Hematopoietic multipotent progenitor cell treated with erythropoietin and hydrocortisone succinate and interleukin-3 and kit ligand, for 6 days (in vitro differentiated cells): ENCODE results near the gene LRRN4CL.
"Not testable (repeated sequence)": the region's sequence is repeated elsewhere in the genome, so short reads cannot be mapped to it uniquely, and the experiment has no call there.

ENCODE experiments used
- DNase-seq: peaks from one replicate; pipeline ENCODE4 v3.0.0-alpha.2; 2015

LRRN4CL gene

DNA sequence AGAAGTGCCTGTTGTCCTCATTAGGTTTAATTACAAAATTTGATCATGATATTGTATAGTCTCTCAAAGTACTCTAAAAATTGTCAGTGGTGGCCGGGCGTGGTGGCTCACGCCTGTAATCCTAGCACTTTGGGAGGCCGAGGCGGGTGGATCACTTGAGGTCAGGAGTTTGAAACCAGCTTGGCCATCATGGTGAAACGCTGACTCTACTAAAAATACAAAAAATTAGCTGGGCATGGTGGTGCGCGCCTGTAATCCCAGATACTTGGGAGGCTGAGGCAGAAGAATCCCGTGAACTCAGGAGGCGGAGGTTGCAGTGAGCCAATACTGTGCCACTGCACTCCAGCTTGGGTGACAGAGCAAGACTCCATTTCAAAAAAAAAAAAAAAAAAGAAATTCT lies 13.9 kb downstream of the LRRN4CL start:
- DNase-seq, result not testable (repeated sequence)

DNA sequence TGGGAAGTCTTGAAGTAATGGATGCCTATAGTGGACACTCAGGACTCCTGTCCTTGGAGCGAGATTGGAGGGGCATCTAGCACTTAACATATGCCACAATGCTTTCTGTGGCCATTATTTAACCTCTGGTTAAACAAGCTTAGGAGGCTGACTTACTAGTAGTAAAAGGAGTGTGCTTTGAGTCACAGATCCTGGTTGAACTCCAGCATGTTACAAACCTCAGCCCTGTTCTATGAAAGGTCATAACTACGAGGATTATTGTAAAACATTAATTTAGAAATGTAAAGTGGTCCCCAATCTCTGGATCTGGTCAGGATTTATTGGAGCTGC lies 16.2 kb downstream of the LRRN4CL start:
- DNase-seq, result no peak

DNA sequence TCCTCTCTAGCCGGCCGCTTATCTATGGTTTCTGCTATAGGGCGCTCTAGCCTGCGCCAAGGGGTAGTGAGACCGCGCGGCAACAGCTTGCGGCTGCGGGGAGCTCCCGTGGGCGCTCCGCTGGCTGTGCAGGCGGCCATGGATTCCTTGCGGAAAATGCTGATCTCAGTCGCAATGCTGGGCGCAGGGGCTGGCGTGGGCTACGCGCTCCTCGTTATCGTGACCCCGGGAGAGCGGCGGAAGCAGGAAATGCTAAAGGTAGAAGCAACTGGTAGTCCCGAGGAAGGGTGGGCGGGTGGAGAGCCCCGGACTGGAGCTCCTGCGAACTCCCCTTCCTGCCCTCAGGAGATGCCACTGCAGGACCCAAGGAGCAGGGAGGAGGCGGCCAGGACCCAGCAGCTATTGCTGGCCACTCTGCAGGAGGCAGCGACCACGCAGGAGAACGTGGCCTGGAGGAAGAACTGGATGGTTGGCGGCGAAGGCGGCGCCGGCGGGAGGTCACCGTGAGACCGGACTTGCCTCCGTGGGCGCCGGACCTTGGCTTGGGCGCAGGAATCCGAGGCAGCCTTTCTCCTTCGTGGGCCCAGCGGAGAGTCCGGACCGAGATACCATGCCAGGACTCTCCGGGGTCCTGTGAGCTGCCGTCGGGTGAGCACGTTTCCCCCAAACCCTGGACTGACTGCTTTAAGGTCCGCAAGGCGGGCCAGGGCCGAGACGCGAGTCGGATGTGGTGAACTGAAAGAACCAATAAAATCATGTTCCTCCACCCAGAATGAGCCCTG lies 17.5 kb downstream of the LRRN4CL start, which contains the start of the genes LBHD1 and UQCC3:
Gene LBHD1, minus strand, starts transcription at position 660 of the 782 bp plus-strand sequence. CDS start 2,236 bp downstream, outside the sequence.
Gene UQCC3, plus strand, starts transcription at position 66 of the 782 bp plus-strand sequence. Its CDS starts 73 bp downstream, at position 139.
- DNase-seq, result peak; percentile 99

GRCh38 chr11:62671236-62671607 lies 18.1 kb downstream of the LRRN4CL start:
- DNase-seq, result no peak

DNA sequence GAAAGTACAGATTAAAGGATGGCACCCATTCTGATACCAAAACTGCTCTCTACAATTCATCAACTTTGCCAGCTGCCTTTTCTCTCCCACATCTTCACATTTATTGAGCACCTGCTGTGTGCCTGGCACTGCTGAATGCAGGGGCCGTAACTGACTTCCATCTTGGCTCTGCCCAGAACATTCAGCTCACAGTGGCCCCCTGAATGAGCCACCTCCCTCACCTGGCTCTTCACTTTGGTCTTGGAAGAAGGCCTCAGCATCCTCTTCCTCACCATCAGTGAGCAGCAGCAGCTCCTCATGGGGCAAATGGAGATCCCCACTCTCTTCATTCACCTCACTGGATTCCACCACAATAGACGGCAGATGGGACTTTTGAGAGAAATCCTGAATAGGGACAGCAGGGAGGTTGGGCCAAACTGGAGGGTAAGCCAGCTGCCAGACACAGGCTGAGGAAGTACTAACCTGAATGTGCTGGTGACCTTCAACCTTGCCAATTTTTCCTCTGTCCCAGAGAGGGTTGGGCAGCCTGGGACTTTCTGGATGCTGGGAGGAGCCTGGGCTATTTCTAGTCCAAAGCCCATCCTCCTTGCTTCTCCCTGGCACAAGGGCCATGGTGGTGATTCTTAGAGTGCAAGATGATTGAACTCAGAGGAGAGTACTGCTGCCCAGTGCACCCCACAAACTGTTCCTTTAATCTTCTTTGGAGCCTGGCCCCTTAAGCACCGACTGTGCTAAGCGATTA lies 19.7 kb downstream of the LRRN4CL start:
- DNase-seq, result peak; percentile 49

- no peak for DNase-seq
These were observed 21.9 kb downstream of the LRRN4CL start for GRCh38 chr11:62667460-62667859.

GRCh38 chr11:62666259-62666926 lies 22.9 kb downstream of the LRRN4CL start:
- DNase-seq, result peak; percentile 34

GRCh38 chr11:62665599-62666258 lies 23.6 kb downstream of the LRRN4CL start:
- DNase-seq, result peak; percentile 66

GRCh38 chr11:62665075-62665598 lies 24.2 kb downstream of the LRRN4CL start, which contains the start of the genes C11orf98 and CSKMT:
Gene C11orf98, minus strand, starts transcription at chr11:62665210. Its CDS starts 41 bp downstream, at chr11:62665169.
Gene CSKMT, plus strand, starts transcription at chr11:62665312. Its CDS starts 568 bp downstream, at chr11:62665880.
- peak; percentile 96 for DNase-seq

GRCh38 chr11:62664405-62665074 lies 24.8 kb downstream of the LRRN4CL start:
- DNase-seq, result peak; percentile 74

DNA sequence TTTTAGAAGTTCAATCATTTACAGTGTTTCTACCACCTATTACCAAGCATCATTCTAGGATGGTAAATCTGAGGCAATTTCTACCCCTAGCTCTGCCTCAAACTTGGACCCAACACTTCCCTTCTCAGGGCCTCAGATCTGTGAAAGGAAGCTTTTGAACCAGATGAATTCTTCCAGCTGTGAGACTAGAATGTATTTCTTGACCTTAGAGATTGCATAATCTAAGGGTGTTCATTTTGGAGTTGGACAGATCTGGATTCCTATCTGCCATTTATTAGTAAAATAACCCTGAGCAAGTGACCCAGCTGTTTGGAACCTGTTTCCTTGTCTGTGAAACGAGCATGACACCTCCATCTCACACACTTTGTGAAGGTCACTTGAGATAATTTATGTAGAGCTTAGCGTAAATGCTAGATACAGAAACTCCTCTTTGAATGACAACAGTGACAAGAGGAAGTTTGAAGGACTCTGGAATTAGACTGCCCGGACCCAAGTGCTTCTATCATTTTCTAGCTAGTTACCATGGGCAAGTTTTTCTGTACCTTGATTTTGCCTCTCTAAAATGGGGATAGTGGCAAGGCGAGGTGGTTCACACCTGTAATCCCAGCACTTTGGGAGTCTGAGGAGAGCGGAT lies 32.4 kb downstream of the LRRN4CL start:
- DNase-seq, result no peak

- DNase-seq, result no peak
These were observed 35.0 kb downstream of the LRRN4CL start for GRCh38 chr11:62654297-62654696.

- peak; percentile 60 for DNase-seq
These were observed 36.9 kb downstream of the LRRN4CL start for GRCh38 chr11:62652161-62653006.

- DNase-seq, result not testable (repeated sequence)
These were observed 39.0 kb downstream of the LRRN4CL start for GRCh38 chr11:62650283-62650682.

DNA sequence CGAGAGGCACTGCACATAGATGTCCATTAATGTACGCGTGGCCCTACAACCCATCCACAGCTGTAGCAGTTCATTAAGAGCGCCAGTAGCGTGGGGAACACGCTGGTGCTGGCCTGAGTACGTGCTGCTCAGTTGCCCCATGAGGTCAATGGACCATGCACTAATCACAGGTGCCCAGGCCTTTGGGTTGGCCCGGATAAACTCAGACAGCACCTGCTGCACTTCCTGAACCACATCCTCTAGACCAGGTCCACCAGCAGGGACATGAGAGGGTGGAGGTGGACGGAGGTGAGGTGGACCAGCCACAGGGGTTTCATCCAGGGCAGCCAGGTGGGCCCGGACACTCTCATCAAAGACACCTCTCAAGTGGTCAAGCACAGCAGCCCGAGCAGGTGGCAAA lies 39.8 kb downstream of the LRRN4CL start:
- DNase-seq, result no peak

DNA sequence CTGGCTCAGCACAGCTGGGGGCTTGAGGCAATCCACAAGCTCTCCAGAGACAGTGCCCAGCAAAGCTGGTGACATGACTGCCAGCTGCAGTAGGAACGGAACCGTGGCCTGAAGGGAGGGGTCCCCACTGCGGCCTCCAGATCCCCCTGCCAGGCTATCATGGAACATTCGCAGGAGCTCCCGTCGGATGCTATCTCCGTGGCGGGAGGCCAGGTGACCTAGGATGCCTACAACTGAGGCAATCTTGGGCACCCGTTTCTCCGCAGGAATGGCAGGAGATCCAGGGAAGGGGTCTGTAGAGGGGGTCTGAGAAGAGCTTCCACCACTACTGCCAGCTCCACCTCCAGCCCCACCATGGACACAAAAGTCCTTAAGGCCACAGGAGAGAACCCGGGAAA lies 40.4 kb downstream of the LRRN4CL start:
- no peak for DNase-seq

- no peak for DNase-seq
These were observed 41.0 kb downstream of the LRRN4CL start for GRCh38 chr11:62648185-62648966.

- DNase-seq, result no peak
These were observed 41.7 kb downstream of the LRRN4CL start for GRCh38 chr11:62647609-62648005.

DNA sequence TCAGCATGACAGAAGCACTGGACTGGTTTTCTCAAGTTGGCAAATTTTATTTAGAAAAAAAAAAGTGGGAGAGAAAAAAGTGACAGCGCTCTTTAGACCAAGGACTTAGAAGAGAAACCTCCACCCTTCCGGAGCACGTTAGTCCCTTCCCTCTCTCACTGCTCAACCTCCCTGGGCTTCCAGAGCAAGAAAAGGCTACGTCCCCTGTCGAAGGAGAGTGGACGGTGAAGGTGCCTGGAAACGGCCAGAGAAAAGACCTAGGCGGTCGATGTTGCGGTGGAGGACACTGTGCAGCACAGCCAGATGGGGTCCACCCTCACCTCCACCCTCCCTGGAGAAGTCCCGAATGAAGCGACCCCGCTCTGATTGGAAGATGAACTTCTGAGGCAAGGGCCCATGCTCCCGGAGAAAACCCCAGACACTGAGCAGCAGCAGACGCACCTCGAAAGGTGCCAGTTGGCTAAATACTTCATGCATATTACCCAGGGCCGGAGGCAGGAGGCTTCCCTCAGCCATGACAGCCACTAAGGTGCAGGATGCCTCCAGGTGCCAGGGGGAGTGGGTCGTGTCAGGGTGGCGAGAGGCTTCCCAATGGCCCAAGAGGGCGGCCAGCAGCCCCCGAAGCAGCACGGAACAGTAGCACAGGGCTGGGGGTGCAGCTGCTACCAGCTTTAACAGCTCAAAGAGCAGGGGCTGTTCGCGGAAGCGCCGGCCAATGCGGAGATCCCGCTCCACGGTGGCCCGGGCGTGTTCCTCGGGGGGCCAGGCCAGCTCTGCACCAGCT lies 42.3 kb downstream of the LRRN4CL start:
- DNase-seq, result no peak
